Small intestine (tissue), 7 donors: ENCODE measurements around the gene EGLN2. TPM values are rescaled to one million over a fixed set of nuclear protein-coding genes. Genes with fewer than 3 reads are reported as not detected.
"Not testable (repeated sequence)": the region's sequence is repeated elsewhere in the genome, so short reads cannot be mapped to it uniquely, and the experiment has no call there.

Experiments
- DNase-seq, 2 donors: peaks; one replicate each; pipeline versions ENCODE4 v3.0.0 to v3.0.0-alpha.2; 2013
- FAIRE-seq: peaks from 2 replicates; lab custom pipeline; 2012; peaks lifted over from hg19 to GRCh38; lab: Jason Lieb, UNC
- H3K27ac ChIP-seq, 3 donors: one replicate each; pipeline ENCODE4 v1.5.1; 2013; ENCODE audit warnings: low read length in 2 of 3, mild to moderate bottlenecking in 2 of 3, control low read depth in 1 of 3, inconsistent platforms in 1 of 3, low read depth in 1 of 3, moderate library complexity in 1 of 3
- H3K27me3 ChIP-seq, 3 donors: one replicate each; pipeline ENCODE4 v1.6.1; 2013; ENCODE audit warnings: low read length in 3 of 3, inconsistent platforms in 1 of 3; ENCODE audit not compliant: control insufficient read depth in 3 of 3, insufficient read depth in 3 of 3
- H3K36me3 ChIP-seq, 3 donors: one replicate each; pipeline ENCODE4 v1.6.1; 2013; ENCODE audit warnings: low read length in 3 of 3, inconsistent platforms in 1 of 3, low read depth in 1 of 3, mild to moderate bottlenecking in 1 of 3, moderate library complexity in 1 of 3; ENCODE audit not compliant: control insufficient read depth in 3 of 3, insufficient read depth in 2 of 3
- H3K4me1 ChIP-seq, 3 donors: one replicate each; pipeline ENCODE4 v1.6.1; 2013; ENCODE audit warnings: low read length in 2 of 3, inconsistent platforms in 1 of 3, low read depth in 1 of 3, mild to moderate bottlenecking in 1 of 3, moderate library complexity in 1 of 3; ENCODE audit not compliant: control insufficient read depth in 3 of 3, insufficient read depth in 2 of 3
- H3K4me3 ChIP-seq, 3 donors: one replicate each; pipeline ENCODE4 v1.5.1; 2013; ENCODE audit warnings: low read length in 3 of 3, control low read depth in 1 of 3, inconsistent platforms in 1 of 3, low read depth in 1 of 3, mild to moderate bottlenecking in 1 of 3, moderate library complexity in 1 of 3
- H3K9me3 ChIP-seq, 2 donors: one replicate each; pipeline ENCODE4 v1.6.1; 2013; ENCODE audit warnings: low read depth in 1 of 2, low read length in 1 of 2; ENCODE audit not compliant: control insufficient read depth in 2 of 2, insufficient read depth in 1 of 2
- WGBS, 3 donors: extraction: QIAGEN DNeasy Blood & Tissue Kit; methylation state at CpG; one replicate each; pipeline ENCODE4 v1.1.7; 2013; 5-methylcytosine and 5-hydroxymethylcytosine counted together
- polyA plus RNA-seq, 4 donors: library from polyadenylated mRNA; stranded (reverse) in 3 of 4; unstranded in 1 of 4; fragments of 200-250 nt in 3 of 4; fragments of 120-200 nt in 1 of 4; gene quantifications; one replicate each; pipeline versions ENCODE4 v1.2.1 to v1.2.3, GENCODE V29; 2013
- donor health status: healthy with polysubstance abuse.
- donor health status: control.
- donor health status: control.
- donor health status: Bipolar disorder and iron deficiency.
- donor health status: healthy.

Gene EGLN2
- polyA plus RNA-seq, 4 donors, result 60.1 to 103 (median 81.3) TPM

DNA sequence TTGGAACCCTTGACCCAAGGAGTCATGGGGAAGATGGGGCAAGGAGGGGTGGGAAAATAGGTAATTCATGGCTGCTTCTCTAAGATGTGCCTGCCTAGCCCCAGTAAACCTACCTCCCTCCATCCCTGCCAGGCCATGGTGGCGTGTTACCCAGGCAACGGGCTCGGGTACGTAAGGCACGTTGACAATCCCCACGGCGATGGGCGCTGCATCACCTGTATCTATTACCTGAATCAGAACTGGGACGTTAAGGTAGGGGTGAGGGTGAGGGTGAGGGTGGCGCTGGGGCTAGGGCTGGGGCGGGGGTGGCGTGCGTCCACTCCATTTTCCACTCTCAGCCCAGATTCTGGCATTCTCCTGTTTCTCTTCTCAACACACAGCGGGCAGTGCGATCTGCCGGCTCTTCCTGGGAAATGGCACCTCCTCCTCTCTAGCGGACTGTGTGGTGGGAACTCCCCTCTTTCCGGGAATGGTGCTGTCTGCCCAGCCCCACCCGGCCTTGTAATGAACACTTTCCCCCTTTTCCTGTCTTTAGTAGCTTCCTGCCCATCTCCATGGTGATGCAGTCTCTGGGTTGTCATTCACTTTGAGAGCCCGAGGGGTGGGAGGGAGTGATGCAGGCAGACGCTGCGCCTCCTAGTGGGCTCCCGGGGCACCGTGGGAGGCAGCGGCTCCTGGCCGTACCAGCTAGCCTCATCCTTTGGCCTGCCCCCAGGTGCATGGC, 7.6 kb downstream of the EGLN2 start:
- WGBS, 3 donors, result 33 to 71% (median 67%) methylated on average over 26 of the region's 26 CpGs
- FAIRE-seq (no peak), DNase-seq (peak; percentile 40 to 90)
- Histone ChIP-seq H3K4me3 (no peak overlapping the region), H3K27me3 (no peaks in the 10 kb centered on the region), H3K27ac (peak overlapping the region in 2 of 3 donors; percentile 49 to 90), H3K4me1 (peaks cover 18 to 61% (median 33%) of the 10 kb centered on the region in 3 donors), H3K36me3 (peaks cover 0 to 86% (median 3%) of the 10 kb centered on the region in 3 donors), H3K9me3 (no peaks in the 10 kb centered on the region)

DNA sequence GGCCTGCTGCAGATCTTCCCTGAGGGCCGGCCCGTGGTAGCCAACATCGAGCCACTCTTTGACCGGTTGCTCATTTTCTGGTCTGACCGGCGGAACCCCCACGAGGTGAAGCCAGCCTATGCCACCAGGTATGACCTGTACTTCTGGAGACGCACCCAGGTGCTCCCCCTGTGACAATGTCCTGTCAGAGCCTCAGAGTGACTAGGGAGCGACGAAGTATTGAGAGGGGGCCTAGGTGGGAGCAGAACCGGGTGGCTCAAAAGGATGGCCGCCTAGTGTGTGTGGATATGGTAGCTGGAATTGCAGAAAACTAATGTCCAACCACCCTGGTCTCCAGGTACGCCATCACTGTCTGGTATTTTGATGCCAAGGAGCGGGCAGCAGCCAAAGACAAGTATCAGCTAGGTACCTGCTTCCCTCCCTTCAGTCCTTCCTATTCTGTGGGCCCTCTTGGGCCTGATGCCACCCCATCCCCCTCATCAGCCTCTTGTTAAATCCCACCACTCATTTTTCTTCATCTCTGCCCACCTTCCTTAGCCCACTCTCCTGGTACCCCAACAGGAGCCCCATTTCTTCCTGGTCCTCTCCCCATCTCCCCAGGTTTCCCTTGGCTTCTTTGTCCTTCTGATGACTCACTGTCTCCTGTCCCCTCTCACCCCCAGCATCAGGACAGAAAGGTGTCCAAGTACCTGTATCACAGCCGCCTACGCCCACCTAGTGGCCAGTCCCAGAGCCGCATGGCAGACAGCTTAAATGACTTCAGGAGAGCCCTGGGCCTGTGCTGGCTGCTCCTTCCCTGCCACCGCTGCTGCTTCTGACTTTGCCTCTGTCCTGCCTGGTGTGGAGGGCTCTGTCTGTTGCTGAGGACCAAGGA, 8.4 kb downstream of the EGLN2 start:
- no peak overlapping the region for H3K4me3 ChIP-seq
- H3K9me3 ChIP-seq, result no peaks in the 10 kb centered on the region
- peaks cover 0 to 78% (median 3%) of the 10 kb centered on the region in 3 donors for H3K36me3 ChIP-seq
- H3K27me3 ChIP-seq, result no peaks in the 10 kb centered on the region
- DNase-seq (peak in 1 of 2 donors; percentile 21), FAIRE-seq (no peak)
- peaks cover 18 to 61% (median 35%) of the 10 kb centered on the region in 3 donors for H3K4me1 ChIP-seq
- WGBS, 3 donors, result 71 to 82% (median 78%) methylated on average over 18 of the region's 18 CpGs
- H3K27ac ChIP-seq, result peak overlapping the region in 2 of 3 donors; percentile 49 to 90

DNA sequence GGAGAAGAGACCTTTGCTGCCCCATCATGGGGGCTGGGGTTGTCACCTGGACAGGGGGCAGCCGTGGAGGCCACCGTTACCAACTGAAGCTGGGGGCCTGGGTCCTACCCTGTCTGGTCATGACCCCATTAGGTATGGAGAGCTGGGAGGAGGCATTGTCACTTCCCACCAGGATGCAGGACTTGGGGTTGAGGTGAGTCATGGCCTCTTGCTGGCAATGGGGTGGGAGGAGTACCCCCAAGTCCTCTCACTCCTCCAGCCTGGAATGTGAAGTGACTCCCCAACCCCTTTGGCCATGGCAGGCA, 9.0 kb downstream of the EGLN2 start:
- H3K27me3 ChIP-seq, result no peaks in the 10 kb centered on the region
- 89 to 91% (median 89%) methylated on average over 2 of the region's 2 CpGs for WGBS, 3 donors
- H3K4me1 ChIP-seq, result peaks cover 13 to 58% (median 33%) of the 10 kb centered on the region in 3 donors
- no peak for FAIRE-seq
- no peaks in the 10 kb centered on the region for H3K9me3 ChIP-seq
- peaks cover 0 to 72% (median 3%) of the 10 kb centered on the region in 3 donors for H3K36me3 ChIP-seq
- H3K27ac ChIP-seq, result peak overlapping the region in 1 of 3 donors; percentile 90
- DNase-seq, result no peak
- H3K4me3 ChIP-seq, result no peak overlapping the region

DNA sequence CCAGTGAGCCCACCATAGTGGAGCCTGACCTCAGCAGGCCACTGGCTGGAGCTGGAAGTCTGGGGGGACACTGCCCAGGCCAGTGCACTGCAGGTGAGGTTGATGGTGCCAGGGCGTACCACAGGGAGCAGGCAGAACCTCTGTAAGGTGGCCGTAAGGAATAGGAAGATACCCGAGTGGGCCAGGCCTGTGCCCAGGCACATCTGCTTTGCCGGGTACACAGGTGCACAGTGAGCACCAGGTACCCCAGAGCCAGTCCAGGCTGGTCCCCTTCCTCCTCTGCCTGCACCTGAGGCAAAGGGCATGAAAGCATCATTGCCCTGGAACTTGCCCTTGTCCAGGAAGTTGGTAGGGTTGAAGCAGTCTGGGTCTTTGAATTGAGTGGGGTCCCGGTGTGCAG, 9.5 kb downstream of the EGLN2 start:
- Histone ChIP-seq H3K4me3 (no peak overlapping the region), H3K9me3 (no peaks in the 10 kb centered on the region), H3K27ac (no peak overlapping the region), H3K36me3 (peaks cover 0 to 67% (median 3%) of the 10 kb centered on the region in 3 donors), H3K4me1 (peaks cover 8 to 54% (median 27%) of the 10 kb centered on the region in 3 donors), H3K27me3 (no peaks in the 10 kb centered on the region)
- FAIRE-seq (no peak), DNase-seq (no peak)
- WGBS, 3 donors, result 91 to 98% (median 93%) methylated on average over 5 of the region's 5 CpGs

DNA sequence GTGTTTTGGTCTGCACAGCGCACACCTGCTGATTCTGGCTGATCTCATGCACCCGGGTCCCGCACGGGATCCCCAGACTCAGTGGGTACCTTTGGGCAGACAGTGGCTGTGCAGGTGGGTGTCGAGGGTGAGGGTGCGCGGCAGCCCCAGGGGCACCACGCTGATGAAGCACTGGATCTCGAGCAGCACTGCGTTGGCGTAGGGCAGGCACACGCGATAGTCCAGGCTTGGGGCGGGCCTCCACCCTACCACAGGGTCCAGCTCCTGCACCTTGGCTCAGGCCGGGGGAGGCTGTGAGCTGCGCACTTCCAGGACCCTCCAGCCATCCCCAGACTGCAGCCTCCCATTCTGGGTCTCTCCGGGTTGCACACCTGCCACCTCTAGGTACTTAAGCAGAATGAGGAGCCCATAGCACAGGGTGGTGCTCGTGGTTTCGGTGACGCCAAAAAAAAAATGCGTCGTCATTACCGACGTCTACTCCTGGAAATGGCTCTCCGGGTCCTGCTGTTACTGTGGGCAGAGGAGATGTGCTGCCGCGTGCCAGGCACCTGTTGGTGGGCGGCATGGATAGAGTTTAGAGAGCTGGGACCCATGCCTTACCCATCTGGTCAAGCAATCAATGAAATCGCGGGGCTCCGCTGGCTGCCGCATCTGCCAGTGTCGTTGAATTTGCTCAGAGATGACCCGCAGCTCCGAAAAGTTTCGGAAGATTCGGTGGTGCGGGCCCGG, 10.5 kb downstream of the EGLN2 start:
- FAIRE-seq (no peak), DNase-seq (no peak)
- Histone ChIP-seq H3K4me3 (peak overlapping the region in 1 of 3 donors; percentile 62), H3K36me3 (peaks cover 0 to 57% (median 3%) of the 10 kb centered on the region in 3 donors), H3K4me1 (peaks cover 0 to 44% (median 18%) of the 10 kb centered on the region in 3 donors), H3K27ac (peak overlapping the region in 1 of 3 donors; percentile 84), H3K9me3 (no peaks in the 10 kb centered on the region), H3K27me3 (no peaks in the 10 kb centered on the region)
- WGBS, 3 donors, result 92 to 96% (median 96%) methylated on average over 33 to 39 of the region's 39 CpGs

DNA sequence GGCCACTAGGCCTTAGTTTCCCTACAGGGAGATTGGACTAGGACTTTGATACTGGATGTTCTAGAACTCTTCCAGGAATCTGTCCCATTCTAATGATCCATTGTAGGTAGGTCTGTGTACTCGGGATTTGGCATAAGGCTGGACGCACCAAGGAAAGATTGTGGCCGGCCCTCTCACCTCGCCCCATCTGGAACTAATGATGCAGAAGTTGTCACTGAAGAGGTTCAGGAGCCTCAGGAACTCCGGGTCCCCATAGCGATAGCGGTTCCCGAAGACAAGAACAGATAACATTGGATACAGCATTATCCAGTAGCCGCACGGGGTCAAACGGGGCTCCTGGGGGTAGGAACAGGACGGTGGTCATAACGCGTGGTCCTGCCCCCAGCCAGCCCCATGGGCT, 11.2 kb downstream of the EGLN2 start:
- DNase-seq, result no peak
- Histone ChIP-seq H3K4me1 (peaks cover 0 to 38% (median 17%) of the 10 kb centered on the region in 3 donors), H3K27ac (peak overlapping the region in 2 of 3 donors; percentile 84 to 89)

DNA sequence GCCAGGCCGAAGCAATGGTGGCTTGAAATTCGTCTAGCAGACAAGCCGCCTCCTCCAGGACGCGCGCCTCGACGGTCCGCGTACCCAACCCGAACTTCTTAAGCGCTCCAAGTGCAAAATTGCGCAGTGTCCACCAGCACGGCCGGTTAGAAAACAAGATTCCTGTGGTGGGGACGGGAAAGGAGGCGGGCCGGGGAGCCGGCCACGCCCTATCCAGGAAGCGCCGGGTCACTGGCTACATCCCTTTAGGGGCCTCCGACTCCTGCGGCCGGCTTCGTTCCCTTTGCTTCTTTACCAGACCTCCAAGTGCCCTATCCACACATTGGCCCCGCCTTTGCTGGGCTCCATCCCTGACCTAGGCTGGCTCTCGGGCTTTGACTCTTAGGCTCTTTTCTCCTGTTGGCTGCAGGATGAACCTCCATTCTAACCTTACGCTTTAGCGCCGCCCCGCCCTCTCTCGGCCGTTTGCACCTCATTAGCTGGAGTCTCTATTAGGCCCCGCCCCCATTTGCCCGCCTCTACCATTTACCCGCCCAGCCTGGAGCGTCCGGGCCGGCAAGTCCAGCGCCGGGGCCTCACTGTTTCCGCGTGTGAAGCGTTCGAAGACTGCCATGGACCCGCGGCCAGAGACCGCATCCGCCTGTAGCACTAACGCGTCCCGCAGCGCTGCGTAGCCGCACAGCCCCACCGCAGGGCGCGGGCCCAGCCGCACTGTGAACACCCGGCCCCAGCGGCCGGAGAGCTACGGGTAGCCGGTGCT, 11.8 kb downstream of the EGLN2 start:
- peaks cover 0 to 31% (median 12%) of the 10 kb centered on the region in 3 donors for H3K4me1 ChIP-seq
- not testable (repeated sequence) for H3K27me3 ChIP-seq, FAIRE-seq, H3K9me3 ChIP-seq
- 3 to 14% (median 11%) methylated on average over 42 to 63 of the region's 65 CpGs for WGBS, 3 donors
- H3K36me3 ChIP-seq, result peaks cover 0 to 44% (median 3%) of the 10 kb centered on the region in 3 donors
- peak overlapping the region in 2 of 3 donors; percentile 84 to 89 for H3K27ac ChIP-seq
- H3K4me3 ChIP-seq, result peak overlapping the region; percentile 31 to 62 (median 38)
- DNase-seq, result peak; percentile 78 to 91

More for the DNA sequence above, 11.2 kb downstream of the EGLN2 start:
- Histone ChIP-seq H3K27me3 (no peaks in the 10 kb centered on the region), H3K36me3 (peaks cover 0 to 50% (median 3%) of the 10 kb centered on the region in 3 donors), H3K4me3 (peak overlapping the region in 1 of 3 donors; percentile 62), H3K9me3 (no peaks in the 10 kb centered on the region)
- no peak for FAIRE-seq
- WGBS, 3 donors, result 57 to 87% (median 70%) methylated on average over 8 to 14 of the region's 14 CpGs
